SH-SY5Y (cell line): ENCODE results near the gene CCDC43.

Experiments
- GATA2 ChIP-seq: IDR thresholded peaks from 2 replicates; pipeline ENCODE4 v1.6.1; 2011; ENCODE audit warnings: mild to moderate bottlenecking, low read depth, low read length
- GATA3 ChIP-seq: IDR thresholded peaks from 2 replicates; pipeline ENCODE4 v1.6.1; 2011; ENCODE audit warnings: low read depth, mild to moderate bottlenecking, low read length, moderate library complexity

- TF ChIP-seq GATA3 = no peak
- TF ChIP-seq GATA2 = no peak
Measured at GRCh38 chr17:44652727-44653126, 36.8 kb downstream of the CCDC43 start.
